IPS-18a (cell line): ENCODE data around the gene CCDC90B.
"Not testable (repeated sequence)": the region's sequence is repeated elsewhere in the genome, so short reads cannot be mapped to it uniquely, and the experiment has no call there.

ENCODE experiments used
- H3K27ac ChIP-seq: one replicate; pipeline ENCODE4 v1.5.1; 2013; ENCODE audit warnings: low read length
- H3K27me3 ChIP-seq: one replicate; pipeline ENCODE4 v1.6.1; 2013; ENCODE audit warnings: mild to moderate bottlenecking, low read length; ENCODE audit not compliant: control insufficient read depth, insufficient read depth
- H3K36me3 ChIP-seq: one replicate; pipeline ENCODE4 v1.6.1; 2013; ENCODE audit warnings: low read depth, low read length; ENCODE audit not compliant: control insufficient read depth
- H3K4me1 ChIP-seq: one replicate; pipeline ENCODE4 v1.6.1; 2013; ENCODE audit warnings: low read depth, low read length; ENCODE audit not compliant: control insufficient read depth
- H3K4me3 ChIP-seq: one replicate; pipeline ENCODE4 v1.5.1; 2013; ENCODE audit warnings: low read length
- H3K9ac ChIP-seq: one replicate; pipeline ENCODE4 v1.6.1; 2013; ENCODE audit warnings: mild to moderate bottlenecking, low read length, moderate library complexity
- H3K9me3 ChIP-seq: one replicate; pipeline ENCODE4 v1.6.1; 2013; ENCODE audit warnings: low read depth, low read length; ENCODE audit not compliant: control insufficient read depth

Gene CCDC90B

DNA sequence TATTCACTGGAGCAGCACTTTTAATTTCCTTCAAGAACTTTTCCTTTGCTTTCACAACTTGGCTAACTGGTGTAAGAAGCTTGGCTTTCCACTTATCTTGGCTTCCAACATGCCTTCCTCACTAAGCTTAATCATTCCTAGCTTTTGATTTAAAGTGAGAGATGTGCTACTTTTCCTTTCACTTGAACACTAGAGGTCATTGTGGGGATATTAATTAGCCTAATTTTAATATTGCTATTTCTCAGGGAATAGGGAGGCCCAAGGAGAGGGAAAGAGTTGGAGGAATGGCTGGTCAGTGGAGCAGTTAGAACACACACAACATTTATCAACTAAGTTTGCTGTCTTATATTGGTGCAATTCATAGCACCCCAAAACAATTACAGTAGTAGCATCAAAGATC lies 24.6 kb upstream of the CCDC90B start:
- H3K27ac ChIP-seq: no peak overlapping the region
- no peaks in the 10 kb centered on the region for H3K4me1 ChIP-seq
- H3K9me3 ChIP-seq: no peaks in the 10 kb centered on the region
- H3K36me3 ChIP-seq: no peaks in the 10 kb centered on the region
- H3K9ac ChIP-seq: no peak overlapping the region
- H3K27me3 ChIP-seq: no peaks in the 10 kb centered on the region
- H3K4me3 ChIP-seq: no peak overlapping the region

DNA sequence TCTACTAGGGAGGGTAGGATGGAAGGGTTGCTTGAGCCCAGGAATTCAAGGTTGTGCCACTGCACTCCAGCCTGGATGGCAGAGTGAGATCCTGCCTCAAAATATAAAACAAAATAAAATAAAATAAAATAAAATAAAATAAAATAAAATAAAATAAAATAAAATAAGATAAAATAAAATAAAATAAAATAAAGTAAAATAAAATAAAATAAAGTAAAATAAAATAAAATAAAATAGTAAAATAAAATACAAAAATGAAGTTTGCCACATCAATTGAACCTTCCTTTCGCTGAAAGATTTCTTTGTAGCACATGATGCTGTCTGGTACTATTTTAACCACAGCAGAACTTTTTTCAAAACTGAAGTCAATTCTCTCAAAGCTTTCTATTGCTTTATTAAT lies 22.4 kb upstream of the CCDC90B start:
- not testable (repeated sequence) for H3K9ac ChIP-seq, H3K27ac ChIP-seq, H3K4me1 ChIP-seq, H3K36me3 ChIP-seq, H3K4me3 ChIP-seq, H3K9me3 ChIP-seq, H3K27me3 ChIP-seq

DNA sequence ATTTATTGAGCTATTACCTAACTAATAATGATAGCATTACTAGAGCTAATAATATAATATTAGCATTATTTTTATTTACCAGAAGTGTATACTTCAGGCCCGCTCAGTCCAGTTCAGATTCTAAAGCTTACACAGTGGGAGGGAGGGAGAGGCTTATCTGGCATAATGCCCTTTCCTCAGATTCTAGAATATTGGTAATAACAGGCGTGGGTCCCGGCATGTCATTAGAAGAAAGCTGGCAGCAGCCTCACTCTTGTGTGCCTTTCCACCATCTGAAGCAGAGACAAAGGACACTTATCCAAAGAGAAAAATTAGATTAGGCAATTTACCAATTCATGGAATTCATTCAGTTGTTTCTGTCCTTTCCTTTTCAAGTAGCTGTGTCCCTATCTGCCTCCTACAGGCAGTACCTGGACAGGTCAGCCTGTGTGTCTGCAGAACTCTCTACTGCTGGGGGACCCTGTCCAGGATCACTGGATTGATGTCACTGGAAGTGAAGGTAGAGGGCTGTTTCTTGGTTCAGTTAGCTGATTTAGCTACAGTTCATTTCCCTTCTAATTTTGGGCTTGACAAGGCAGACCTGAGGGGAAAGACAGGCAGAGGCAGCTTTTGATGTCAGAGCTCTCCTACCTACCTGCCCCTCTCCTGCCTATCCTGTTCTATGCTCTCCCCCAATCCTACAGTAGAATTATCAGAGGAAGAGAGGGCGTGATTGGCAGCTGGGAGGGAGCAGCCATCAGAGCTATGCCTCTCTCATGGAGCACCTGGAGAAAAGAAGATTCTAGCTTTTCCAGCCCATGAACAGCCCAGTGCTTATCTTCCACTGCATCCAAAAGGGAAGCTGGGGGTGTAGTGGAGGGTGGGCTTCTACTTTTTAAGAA lies 20.3 kb upstream of the CCDC90B start:
- no peaks in the 10 kb centered on the region for H3K36me3 ChIP-seq
- H3K9ac ChIP-seq: no peak overlapping the region
- H3K4me1 ChIP-seq: no peaks in the 10 kb centered on the region
- H3K4me3 ChIP-seq: no peak overlapping the region
- no peak overlapping the region for H3K27ac ChIP-seq
- no peaks in the 10 kb centered on the region for H3K9me3 ChIP-seq
- no peaks in the 10 kb centered on the region for H3K27me3 ChIP-seq

DNA sequence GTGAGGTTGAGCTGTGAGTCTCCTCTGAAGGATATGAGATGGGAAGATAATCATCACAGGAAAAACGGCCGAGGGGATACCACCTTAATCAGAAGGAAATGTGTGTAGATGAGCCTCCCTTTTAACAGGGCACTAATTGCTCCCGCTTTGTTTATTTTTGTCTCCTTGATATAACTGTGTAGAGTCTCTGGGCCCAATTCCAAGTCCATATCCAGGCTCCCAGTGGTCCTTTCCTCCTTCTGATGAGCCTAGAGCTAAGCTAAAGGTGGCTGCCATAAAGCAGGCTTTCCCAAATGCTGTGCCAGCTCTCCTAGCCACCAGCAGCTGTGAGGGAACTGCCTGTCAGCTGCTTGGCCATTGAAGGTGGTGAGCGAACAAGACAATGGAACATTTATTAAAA lies 17.1 kb upstream of the CCDC90B start:
- Histone ChIP-seq H3K27ac (no peak overlapping the region), H3K27me3 (no peaks in the 10 kb centered on the region), H3K4me3 (no peak overlapping the region), H3K9ac (no peak overlapping the region), H3K36me3 (no peaks in the 10 kb centered on the region), H3K4me1 (no peaks in the 10 kb centered on the region), H3K9me3 (no peaks in the 10 kb centered on the region)

DNA sequence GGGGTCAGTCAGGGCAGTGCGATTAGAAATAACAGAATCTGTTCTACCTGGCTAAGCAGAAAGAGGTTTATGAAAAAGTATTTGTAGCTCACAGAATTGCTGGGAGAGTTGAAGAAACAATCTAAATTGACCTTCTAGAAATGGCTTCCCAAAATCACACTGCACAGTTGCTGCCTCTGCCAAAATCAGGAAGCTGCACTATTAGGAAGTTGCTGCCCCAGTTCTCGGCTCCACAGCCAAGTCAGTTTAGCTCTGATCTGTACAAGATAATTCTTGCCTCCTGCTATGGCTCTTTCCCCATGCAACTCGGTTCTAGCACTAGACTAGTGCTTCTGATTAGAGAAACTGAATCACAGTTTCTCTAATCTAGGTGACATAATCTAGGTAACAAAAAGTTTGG lies 16.0 kb upstream of the CCDC90B start:
- H3K36me3 ChIP-seq: no peaks in the 10 kb centered on the region
- H3K9me3 ChIP-seq: no peaks in the 10 kb centered on the region
- H3K27ac ChIP-seq: no peak overlapping the region
- no peaks in the 10 kb centered on the region for H3K27me3 ChIP-seq
- H3K4me3 ChIP-seq: no peak overlapping the region
- no peaks in the 10 kb centered on the region for H3K4me1 ChIP-seq
- no peak overlapping the region for H3K9ac ChIP-seq

DNA sequence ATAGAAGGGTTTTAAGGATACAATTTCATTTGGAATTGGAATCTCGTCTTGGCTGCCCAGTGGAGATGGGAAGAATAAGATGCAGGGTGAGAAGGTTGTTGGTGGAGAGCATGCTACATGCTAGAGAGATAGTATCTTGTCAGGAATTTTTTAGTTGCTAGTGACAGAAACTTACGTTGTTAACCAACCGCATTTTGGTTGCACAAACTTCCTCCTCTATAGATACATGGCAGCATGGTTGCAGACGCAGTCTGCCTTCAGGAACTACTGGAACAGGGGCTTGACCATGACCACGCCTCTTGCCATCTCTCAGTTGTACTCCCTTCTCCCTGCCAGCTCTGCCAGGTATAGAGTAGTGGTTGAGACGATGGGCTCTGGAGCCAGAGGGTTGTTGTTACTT lies 13.5 kb upstream of the CCDC90B start:
- H3K4me3 ChIP-seq: no peak overlapping the region

DNA sequence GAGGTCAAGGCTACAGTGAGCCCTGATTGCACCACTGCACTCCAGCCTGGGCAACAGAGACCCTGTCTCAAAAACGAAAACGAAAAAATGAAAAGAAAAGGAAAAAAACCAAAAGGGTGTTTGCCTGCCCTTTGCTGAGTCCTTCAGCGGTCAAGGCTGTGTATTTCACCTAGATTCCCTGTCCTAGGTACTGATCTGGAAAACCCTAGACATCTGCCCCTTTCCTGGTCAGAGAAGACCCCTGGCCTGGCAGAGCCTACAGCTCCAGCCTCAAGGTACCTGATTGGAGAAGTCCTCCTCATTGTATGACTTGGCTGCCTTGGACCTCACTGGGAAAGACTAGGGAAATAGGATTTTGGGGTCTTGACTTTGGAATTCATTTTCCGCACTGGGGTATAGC lies 8.0 kb upstream of the CCDC90B start:
- Histone ChIP-seq H3K27ac (no peak overlapping the region), H3K27me3 (no peaks in the 10 kb centered on the region), H3K9me3 (no peaks in the 10 kb centered on the region), H3K9ac (no peak overlapping the region), H3K36me3 (no peaks in the 10 kb centered on the region), H3K4me3 (no peak overlapping the region), H3K4me1 (peaks cover 6% of the 10 kb centered on the region)

More for the DNA sequence above, 13.5 kb upstream of the CCDC90B start:
- Histone ChIP-seq H3K27ac (no peak overlapping the region), H3K9ac (no peak overlapping the region), H3K27me3 (no peaks in the 10 kb centered on the region), H3K4me1 (no peaks in the 10 kb centered on the region), H3K9me3 (no peaks in the 10 kb centered on the region), H3K36me3 (no peaks in the 10 kb centered on the region)

DNA sequence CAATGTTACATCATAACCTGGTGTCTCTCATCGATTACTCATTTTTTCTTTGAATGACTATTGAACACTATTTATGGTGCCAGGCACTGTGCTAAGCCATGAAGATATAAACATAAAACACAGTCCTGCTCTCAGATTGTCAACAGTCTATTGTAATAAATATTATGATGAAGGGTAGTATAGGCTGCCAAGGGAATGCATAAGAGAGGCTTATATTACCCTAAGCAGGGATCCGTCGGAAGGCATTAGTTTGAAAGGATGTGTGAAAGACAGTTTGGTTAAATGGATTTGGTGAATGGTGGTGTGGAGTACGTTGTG lies 7.2 kb upstream of the CCDC90B start:
- H3K4me1 ChIP-seq: peaks cover 6% of the 10 kb centered on the region
- no peak overlapping the region for H3K4me3 ChIP-seq
- no peaks in the 10 kb centered on the region for H3K27me3 ChIP-seq
- H3K36me3 ChIP-seq: no peaks in the 10 kb centered on the region
- no peak overlapping the region for H3K27ac ChIP-seq
- no peak overlapping the region for H3K9ac ChIP-seq
- no peaks in the 10 kb centered on the region for H3K9me3 ChIP-seq

DNA sequence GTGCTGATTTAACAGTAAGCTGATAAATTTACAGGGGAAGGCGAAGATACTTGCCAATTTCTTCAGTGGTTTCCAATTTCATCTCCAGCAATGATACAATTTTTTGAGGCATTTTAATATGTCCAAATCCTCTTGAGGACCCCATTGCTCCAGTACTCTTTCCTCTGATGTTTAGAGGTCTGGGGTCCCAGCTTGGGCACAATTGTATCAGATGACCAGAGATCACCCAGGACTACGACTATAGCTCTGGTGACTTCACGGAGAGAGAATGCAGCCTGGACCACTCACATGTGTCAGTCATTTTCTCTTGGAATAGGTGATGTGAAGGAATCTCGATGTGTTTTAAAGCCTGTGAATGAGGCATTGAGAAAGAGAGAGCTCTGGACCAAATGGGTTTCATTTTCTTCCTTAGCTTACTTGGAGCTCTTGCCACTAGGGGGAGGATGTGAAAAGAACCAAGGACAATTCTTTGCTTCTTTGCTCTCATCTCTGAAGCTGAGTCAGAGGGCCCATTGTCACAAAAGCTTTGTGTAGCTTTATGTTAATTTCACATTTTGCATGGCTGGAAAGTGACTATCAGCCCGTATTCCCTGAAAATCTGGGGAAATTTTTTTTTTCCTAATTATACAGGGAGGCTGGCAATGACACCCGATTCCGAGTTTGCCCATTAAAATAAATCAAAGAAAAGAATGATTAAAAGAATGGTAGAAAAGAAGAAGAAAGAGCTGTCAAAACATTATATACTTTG lies 6.7 kb upstream of the CCDC90B start:
- no peak overlapping the region for H3K27ac ChIP-seq
- H3K4me1 ChIP-seq: peaks cover 6% of the 10 kb centered on the region
- no peaks in the 10 kb centered on the region for H3K36me3 ChIP-seq
- H3K9me3 ChIP-seq: no peaks in the 10 kb centered on the region
- H3K27me3 ChIP-seq: no peaks in the 10 kb centered on the region
- no peak overlapping the region for H3K4me3 ChIP-seq
- no peak overlapping the region for H3K9ac ChIP-seq

DNA sequence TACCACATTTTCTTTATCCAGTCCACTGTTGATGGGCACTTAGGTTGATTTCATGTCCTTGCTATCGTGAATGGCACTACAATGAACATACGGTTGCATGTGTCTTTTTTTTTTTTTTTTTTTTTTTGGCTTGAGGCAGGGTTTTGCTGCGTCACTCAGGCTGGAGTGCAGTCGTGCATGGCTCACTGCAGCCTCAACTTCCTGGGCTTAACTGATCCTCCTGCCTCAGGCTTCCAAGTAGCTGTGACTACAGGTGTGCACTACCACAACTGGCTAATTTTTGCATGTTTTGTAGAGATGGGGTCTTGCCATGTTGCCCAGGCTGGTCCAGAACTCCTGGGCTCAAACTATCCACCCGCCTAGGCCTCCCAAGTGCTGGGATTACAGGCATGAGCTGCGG lies 1.5 kb upstream of the CCDC90B start:
- Histone ChIP-seq H3K27ac (no peak overlapping the region), H3K9ac (no peak overlapping the region), H3K4me1 (peaks cover 5% of the 10 kb centered on the region), H3K36me3 (no peaks in the 10 kb centered on the region), H3K27me3 (no peaks in the 10 kb centered on the region), H3K4me3 (no peak overlapping the region), H3K9me3 (no peaks in the 10 kb centered on the region)

DNA sequence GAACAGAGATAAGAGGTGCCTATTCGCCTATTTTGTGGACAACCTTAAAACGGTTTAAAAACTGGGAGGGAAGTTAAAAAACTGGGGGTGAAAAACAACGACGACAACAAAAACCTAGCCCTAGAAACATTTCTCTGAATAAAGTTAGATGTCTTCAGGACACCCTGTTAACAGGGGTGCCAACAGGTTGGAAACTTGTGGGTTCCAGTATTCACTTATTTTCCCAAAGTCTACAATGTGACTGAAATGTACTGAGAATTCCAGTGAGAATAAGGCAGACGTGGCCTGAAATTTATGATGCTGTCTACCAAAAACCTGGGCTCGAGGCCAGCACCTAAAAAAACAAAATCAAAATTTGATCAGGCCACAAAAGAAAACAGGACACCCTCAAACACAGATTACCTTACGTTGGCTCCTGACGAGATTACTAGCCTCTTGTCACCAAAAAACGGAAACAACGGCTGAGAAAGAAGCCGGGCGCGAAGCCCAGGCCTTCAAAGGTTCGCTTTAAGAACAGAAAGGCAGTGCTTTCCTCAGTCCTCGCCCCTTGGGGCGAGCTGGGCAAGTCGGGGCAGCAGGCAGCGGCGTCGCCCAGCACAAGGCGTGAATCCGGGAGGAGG lies 906 bp downstream of the CCDC90B start:
- H3K4me3 ChIP-seq: peak overlapping the region; percentile 67
- no peaks in the 10 kb centered on the region for H3K36me3 ChIP-seq
- no peaks in the 10 kb centered on the region for H3K27me3 ChIP-seq
- H3K9ac ChIP-seq: peak overlapping the region; percentile 59
- peaks cover 5% of the 10 kb centered on the region for H3K4me1 ChIP-seq
- peak overlapping the region; percentile 4 for H3K27ac ChIP-seq
- no peaks in the 10 kb centered on the region for H3K9me3 ChIP-seq
